ENCODE data around the gene SLIT1.
A peak's percentile ranks its signal among the peaks of the same experiment; 100 is the strongest.
"Not testable (repeated sequence)": the region's sequence is repeated elsewhere in the genome, so short reads cannot be mapped to it uniquely, and the experiment has no call there.

SLIT1 gene

GRCh38 chr10:97105303-97105702 lies 80.5 kb downstream of the SLIT1 start:
- no peak for DNase-seq

GRCh38 chr10:97103316-97104080 lies 82.3 kb downstream of the SLIT1 start:
- no peak for DNase-seq

- DNase-seq: no peak
Observed at GRCh38 chr10:97102441-97102840, 83.3 kb downstream of the SLIT1 start.

- no peak for DNase-seq
Observed at GRCh38 chr10:97101166-97101940, 84.4 kb downstream of the SLIT1 start.

- no peak for DNase-seq
Observed at GRCh38 chr10:97100657-97101056, 85.1 kb downstream of the SLIT1 start.

GRCh38 chr10:97099868-97100267 lies 85.9 kb downstream of the SLIT1 start:
- DNase-seq: no peak

GRCh38 chr10:97099089-97099488 lies 86.7 kb downstream of the SLIT1 start:
- no peak for DNase-seq

- no peak for DNase-seq
Observed at GRCh38 chr10:97097084-97097433, 88.7 kb downstream of the SLIT1 start.

GRCh38 chr10:97096261-97097083 lies 89.3 kb downstream of the SLIT1 start:
- no peak for DNase-seq

GRCh38 chr10:97095701-97096260 lies 90.0 kb downstream of the SLIT1 start:
- no peak for DNase-seq

GRCh38 chr10:97090644-97091043 lies 95.1 kb downstream of the SLIT1 start:
- DNase-seq: no peak

- DNase-seq: no peak
Observed at GRCh38 chr10:97090035-97090434, 95.7 kb downstream of the SLIT1 start.

- no peak for DNase-seq
Observed at GRCh38 chr10:97089209-97089870, 96.4 kb downstream of the SLIT1 start.

- DNase-seq: peak; percentile 74
Observed at GRCh38 chr10:97087296-97087695, 98.5 kb downstream of the SLIT1 start.

GRCh38 chr10:97086530-97086929 lies 99.2 kb downstream of the SLIT1 start:
- DNase-seq: peak; percentile 91

GRCh38 chr10:97083228-97083829 lies 102.4 kb downstream of the SLIT1 start:
- no peak for DNase-seq

- DNase-seq: not testable (repeated sequence)
Observed at GRCh38 chr10:97082575-97082974, 103.2 kb downstream of the SLIT1 start.

- DNase-seq: no peak
Observed at GRCh38 chr10:97081621-97082235, 104.0 kb downstream of the SLIT1 start.

GRCh38 chr10:97080051-97080776 lies 105.5 kb downstream of the SLIT1 start:
- no peak for DNase-seq

GRCh38 chr10:97079448-97079847 lies 106.3 kb downstream of the SLIT1 start:
- no peak for DNase-seq

- DNase-seq: no peak
Observed at GRCh38 chr10:97078938-97079445, 106.8 kb downstream of the SLIT1 start.

Data from NCI-H146 (cell line).